Activated CD4-positive, CD25-positive, alpha-beta regulatory T cell (primary cell): ENCODE measurements around the gene PACS1.

Experiments
- DNase-seq, 4 experiments: peaks; one replicate each; lab custom pipeline; 2025; lab: John Stamatoyannopoulos, UW

The PACS1 gene

DNA sequence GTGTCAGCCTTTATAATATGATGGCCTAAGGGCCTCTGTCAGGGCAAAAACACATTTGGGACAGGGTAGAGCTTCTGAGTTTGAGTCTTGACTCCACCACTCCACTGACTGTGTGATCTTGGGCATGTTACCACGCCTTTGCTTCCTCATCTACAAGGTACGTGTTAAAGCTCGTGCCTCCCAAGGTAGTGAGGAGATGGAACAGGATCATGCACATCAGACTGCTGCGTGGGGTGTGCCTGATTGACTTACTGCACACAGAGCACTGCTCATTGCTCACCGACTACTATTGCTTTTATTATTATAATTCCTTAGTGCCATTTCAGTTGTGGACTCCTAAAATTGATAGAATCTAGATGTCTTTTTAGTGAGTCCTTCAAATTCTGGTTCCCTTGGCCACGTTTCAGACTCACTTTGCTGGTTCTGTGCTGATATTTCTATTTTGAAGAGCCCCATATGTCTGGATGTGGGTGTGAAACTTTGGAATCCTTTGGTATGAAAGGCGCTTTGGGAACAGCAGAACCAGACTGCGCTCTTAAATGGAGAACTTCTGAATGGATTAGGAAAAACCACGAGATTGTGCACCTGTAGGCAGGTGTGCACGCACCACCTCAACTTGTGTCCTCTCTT is 154.3 kb downstream of the PACS1 start:
- no peak for DNase-seq

- DNase-seq, result no peak
These were observed 155.0 kb downstream of the PACS1 start for GRCh38 chr11:66225066-66225465.

DNA sequence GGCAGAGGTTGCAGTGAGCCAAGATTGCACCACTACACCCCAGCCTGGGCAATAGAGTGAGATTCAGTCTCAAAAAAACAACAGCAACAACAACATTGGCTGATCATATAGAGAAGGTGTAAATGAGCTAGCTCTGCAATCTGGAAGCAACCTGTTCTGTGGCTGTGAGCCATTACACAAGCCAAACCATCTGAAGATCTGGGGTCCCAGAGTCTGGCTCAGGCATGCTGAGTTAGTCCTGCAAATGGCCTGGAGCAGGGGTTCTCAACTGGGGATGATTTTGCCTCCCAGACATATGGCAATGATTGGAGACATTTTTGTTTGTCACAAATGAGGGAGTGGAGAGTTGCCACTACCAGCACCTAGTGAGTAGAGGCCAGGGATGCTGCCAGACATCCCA is 156.0 kb downstream of the PACS1 start:
- no peak for DNase-seq

GRCh38 chr11:66227700-66228099 is 157.6 kb downstream of the PACS1 start:
- no peak for DNase-seq

- DNase-seq, result no peak
These were observed 158.4 kb downstream of the PACS1 start for GRCh38 chr11:66228521-66228920.

DNA sequence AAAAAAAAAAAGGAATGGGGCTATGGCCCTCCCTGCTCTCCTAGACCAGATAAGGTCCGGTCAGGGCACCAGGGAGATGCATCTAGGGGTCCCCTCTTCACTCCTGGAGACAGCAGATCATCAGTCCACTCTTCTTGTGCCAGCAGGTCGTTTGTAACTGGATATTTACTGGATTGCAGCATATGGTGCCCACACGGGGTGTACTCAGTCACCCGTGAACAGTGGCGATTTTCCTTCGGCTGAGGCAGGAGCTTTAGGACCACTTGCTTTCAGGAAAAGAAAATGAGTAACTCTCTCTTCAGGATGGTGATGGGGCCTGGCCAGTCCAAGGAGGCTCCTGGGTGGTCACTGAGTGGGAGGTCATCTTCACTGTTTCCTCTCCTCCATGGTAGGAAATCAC is 160.1 kb downstream of the PACS1 start:
- no peak for DNase-seq

DNA sequence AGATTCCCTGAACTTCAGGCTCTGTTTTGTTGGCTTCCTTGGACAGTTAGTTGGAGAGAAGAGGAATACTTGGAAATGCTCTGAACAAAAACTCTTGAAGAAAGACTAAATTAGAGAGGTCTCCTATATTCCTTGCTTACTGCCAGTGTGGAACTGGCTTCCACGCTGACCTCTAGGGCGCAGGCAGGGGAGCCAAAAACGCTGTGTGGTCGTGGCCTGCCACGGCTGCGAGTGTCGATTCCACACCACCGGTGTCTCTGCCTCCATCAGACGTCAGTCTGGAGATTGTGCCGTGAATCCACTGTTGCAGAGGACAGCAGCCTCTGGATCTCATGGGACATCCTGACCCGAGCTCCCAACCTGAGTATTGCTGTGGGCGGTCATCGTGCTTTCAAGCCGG is 160.9 kb downstream of the PACS1 start:
- DNase-seq, result no peak

- no peak for DNase-seq
These were observed 161.5 kb downstream of the PACS1 start for GRCh38 chr11:66231561-66231960.

GRCh38 chr11:66232769-66233168 is 162.7 kb downstream of the PACS1 start:
- no peak for DNase-seq

DNA sequence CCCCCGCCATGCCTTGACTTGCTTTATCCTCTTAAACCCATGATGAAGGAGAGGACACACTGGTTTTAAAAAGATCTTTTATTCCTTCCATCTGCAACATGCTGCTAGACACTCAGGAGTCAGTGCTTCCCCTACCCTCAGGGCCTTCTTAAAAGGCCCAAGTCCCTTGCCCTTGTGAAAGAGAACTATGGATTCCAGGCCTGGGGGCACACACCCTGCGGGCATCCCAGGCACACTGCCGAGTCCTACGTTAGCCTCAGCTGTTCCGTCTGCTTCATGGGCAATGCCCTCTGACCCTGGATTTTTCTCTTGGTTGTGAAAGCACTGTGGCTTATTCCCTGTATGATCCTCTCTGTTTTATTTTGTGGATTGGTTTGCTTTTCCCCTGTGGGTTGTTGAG is 163.2 kb downstream of the PACS1 start:
- no peak for DNase-seq

GRCh38 chr11:66235141-66235540 is 165.1 kb downstream of the PACS1 start:
- DNase-seq, result no peak

GRCh38 chr11:66237867-66238266 is 167.8 kb downstream of the PACS1 start:
- DNase-seq, result no peak

- DNase-seq, result no peak
These were observed 168.8 kb downstream of the PACS1 start for GRCh38 chr11:66238786-66239413.

GRCh38 chr11:66239511-66239910 is 169.4 kb downstream of the PACS1 start:
- DNase-seq, result no peak

DNA sequence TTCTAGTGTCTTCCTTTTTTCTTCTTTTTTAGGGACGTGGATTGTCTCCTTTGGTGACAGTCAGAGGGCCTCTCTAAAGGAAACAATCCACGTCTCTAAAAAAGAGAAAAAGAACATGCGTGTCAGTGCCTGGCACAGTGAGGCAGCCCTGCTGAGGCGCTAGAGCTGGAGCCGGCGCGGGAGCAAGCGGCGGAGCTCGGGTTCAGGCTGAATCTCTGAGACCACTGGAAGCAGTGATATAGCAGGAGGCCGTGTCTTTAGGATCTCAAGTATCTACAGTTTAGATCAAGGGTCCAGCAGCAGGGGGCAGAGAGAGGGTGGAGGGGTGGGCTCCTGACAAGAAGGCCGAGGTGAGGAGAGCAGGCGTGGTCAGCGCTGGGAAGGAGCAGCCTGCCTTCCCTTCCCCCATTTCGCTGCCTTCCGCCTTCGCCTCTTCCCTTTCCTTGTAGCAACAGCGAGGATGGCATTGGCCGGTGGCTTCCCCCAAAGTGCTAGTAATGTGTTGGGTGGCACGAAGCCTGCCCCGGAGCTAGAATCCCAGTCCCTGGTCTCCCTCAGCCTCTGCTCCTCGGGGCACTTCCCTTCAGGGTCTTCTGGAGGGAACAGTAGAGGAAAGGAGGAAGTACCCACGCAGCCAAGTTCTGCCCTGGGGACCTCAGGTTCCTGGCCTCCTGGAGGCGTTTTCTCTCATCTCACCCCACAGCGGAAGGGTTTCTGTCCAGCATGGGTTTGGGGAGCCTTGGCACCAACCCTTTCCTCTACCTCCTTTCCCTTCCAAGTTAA is 170.1 kb downstream of the PACS1 start:
- no peak for DNase-seq

DNA sequence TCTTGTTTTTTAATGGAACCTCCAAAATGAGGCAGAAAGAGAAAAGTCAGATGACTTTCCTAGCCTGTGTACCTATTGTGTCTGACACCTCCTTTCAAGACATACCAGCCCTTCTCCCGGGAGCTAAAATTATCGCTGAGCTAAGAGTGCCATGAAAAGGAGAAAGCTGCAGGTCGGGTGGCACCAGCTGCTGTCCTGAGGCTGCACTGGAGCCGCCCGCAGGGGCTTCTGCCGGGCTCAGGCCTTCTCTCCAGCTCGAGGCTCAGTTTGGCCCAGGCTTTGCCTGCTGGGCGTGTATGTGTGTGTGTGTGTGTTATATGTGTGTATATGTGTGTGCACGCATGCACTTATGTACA is 170.7 kb downstream of the PACS1 start:
- no peak for DNase-seq

- DNase-seq, result no peak
These were observed 172.2 kb downstream of the PACS1 start for GRCh38 chr11:66242095-66242765.

DNA sequence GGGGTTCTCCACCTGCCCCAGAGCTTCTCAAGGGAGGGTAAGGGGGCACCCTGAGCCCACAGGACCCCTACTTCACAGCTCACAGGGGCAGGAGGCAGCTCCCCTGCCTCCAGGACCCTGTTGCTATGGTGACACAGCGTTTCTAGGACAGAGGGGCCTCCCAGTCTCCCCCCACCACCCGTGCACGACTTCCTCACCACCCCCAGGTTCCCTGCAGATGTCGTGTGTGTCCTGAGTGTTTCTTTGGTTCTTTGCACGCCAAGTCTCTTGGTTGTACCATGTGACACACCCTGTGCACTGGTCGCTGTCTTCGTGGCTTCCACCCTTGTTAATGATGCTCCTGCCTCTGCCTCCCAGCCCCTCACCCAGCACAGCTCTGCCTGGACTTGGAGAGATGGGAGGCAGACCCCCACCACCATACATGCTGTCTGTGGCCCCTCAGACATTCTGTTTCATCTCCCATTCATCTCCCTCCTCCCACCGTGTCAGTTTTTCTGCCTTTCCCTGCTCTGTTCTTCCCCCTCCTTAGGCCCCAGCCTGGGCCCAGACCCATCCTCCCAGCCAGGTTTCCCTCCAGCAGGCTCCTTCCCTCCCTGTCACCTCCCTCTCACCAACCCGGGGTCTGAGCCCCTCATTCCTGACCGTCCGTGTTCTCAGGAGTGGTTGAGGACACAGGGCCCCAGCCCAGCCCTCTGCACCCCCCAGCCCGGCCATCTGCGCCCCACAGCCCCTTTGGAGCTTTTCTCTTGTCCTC is 173.9 kb downstream of the PACS1 start:
- no peak for DNase-seq

DNA sequence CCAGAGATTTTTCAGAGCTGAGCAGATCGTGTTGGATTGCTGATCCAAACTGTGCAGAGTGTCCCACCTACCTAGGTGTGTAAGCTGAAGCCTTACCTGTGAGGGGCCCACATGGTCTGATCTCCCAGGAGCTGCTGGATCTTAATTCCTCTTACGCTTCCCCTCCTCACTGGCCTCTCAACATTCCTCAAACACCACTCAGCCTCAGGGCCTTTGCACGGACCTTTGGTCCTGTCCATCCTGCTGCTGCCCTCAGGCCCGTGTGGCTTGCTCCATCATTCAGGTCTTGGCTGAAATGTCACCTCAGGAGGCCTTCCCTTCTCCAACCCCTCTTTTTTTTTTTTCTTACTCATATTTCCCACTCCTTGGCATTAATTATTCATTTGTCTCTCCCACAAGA is 177.2 kb downstream of the PACS1 start:
- DNase-seq, result no peak

GRCh38 chr11:66247801-66248200 is 177.7 kb downstream of the PACS1 start:
- DNase-seq, result no peak

DNA sequence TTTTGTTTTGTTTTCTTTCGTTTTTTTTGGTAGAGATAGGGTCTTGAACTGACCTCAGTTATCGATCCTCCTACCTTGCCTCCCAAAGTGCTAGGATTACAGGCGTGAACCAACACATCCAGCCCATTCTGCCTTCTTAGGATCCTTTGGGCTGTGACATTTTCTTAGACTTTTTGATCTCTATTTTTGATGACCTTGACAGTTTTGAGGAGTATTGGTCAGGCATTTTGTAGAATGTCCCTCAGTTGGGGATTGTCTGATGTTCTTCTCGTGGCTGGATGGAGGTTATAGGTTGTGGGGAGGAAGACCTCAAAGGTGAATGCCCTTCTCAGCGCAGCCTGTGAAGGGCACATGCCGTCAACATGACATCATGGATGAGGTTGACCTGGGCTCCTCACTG is 178.8 kb downstream of the PACS1 start:
- no peak for DNase-seq

DNA sequence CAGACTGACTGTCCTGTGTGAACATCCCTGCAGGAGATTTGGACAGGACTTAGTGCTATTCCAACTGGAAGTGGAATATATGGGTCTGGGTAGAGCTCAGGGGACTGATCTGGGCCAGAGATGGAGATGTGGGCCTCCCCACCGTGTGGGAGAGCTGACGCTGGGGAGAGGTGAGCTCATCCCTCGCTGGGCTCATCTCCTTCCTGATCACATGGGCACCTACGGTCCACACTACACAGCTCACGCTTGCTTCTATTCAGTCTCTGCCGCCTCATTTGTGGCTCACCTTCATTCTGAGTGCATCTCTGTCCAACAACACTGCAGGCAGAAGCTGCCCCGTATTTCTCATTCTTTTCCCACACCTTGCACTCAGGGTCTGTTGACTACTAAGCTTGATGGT is 181.7 kb downstream of the PACS1 start:
- no peak for DNase-seq
